ENCODE results near the gene FMO2.
A peak's percentile ranks its signal among the peaks of the same experiment; 100 is the strongest.

Gene FMO2

GRCh38 chr1:171256940-171257606, 72.0 kb downstream of the FMO2 start:
- peak; percentile 41 for DNase-seq (ENCODE audit: low spot score)

GRCh38 chr1:171257607-171258076, 72.5 kb downstream of the FMO2 start:
- DNase-seq (ENCODE audit: low spot score) = no peak

- DNase-seq (ENCODE audit: low spot score) = no peak
Measured at GRCh38 chr1:171258429-171258828, 73.3 kb downstream of the FMO2 start.

- DNase-seq (ENCODE audit: low spot score) = no peak
Measured at GRCh38 chr1:171258943-171259342, 73.8 kb downstream of the FMO2 start.

Data from LoVo (cell line).